K562 (cell line): ENCODE measurements around the gene CHRM4.

Experiments used
- BRD4 ChIP-seq: fragments of 200-600 bp; sonication (generic); IDR thresholded peaks from 2 replicates; pipeline ENCODE4 v1.6.1; 2017; ENCODE audit warnings: inconsistent platforms
- BRF1 ChIP-seq: IDR thresholded peaks from 3 replicates; pipeline ENCODE4 v1.6.1; 2011; ENCODE audit warnings: borderline replicate concordance, mild to moderate bottlenecking; ENCODE audit not compliant: insufficient read length; ENCODE audit errors: extremely low read depth
- DDX20 ChIP-seq: fragments of 450-650 bp; IDR thresholded peaks from 2 replicates; pipeline ENCODE4 v1.6.1; 2016; ENCODE audit warnings: missing genetic modification characterization, low read depth, mild to moderate bottlenecking, missing compliant biosample characterization, moderate library complexity
- KDM2B ChIP-seq: fragments of 250-450 bp; sonication (Bioruptor Pico); IDR thresholded peaks from 2 replicates; pipeline ENCODE4 v1.8.0; 2021; ENCODE audit warnings: mild to moderate bottlenecking, moderate library complexity
- TEAD4 ChIP-seq, 2 experiments: sonication (generic) in 1 of 2; formaldehyde crosslinking in 1 of 2; IDR thresholded peaks; 2 replicates each; pipeline versions ENCODE4 v1.6.1 to v1.8.0; 2012 to 2022; ENCODE audit warnings: borderline replicate concordance in 1 of 2, inconsistent platforms in 1 of 2, low read length in 1 of 2, mild to moderate bottlenecking in 1 of 2, missing genetic modification reagents in 1 of 2
- USF2 ChIP-seq: sonication (generic); formaldehyde crosslinking; IDR thresholded peaks from 2 replicates; pipeline ENCODE4 v1.5.0; 2020; ENCODE audit warnings: missing genetic modification reagents
- ZNF146 ChIP-seq: IDR thresholded peaks from one replicate; pipeline ENCODE4 v1.6.1; 2018; ENCODE audit warnings: missing compliant biosample characterization; ENCODE audit not compliant: unreplicated experiment
- TF ChIP-seq, protein P1 (sequence below), 2 experiments: fragments of 450-650 bp in 1 of 2; sonication (generic) in 1 of 2; formaldehyde crosslinking; conservative IDR thresholded peaks; 2 replicates each; pipeline versions ENCODE4 v1.4.0 to v1.8.1; 2020 to 2022; ENCODE audit warnings: mild to moderate bottlenecking in 1 of 2, missing genetic modification reagents in 1 of 2

GRCh38 chr11:46435679-46436078 lies 44.1 kb upstream of the CHRM4 start:
- TF ChIP-seq BRD4 (no peak), ZNF146 (no peak), DDX20 (tag) (no peak), BRF1 (no peak), TEAD4 (IDR thresholded peaks at IDR 0.05; ENCODE audit: low read length) (no peak), TEAD4 (CRISPR knock-in tag; IDR thresholded peaks at IDR 0.05; ENCODE audit: borderline replicate concordance) (no peak), KDM2B (CRISPR knock-in tag) (no peak), USF2 (CRISPR knock-in tag) (no peak)
- TF ChIP-seq, protein P1, sequence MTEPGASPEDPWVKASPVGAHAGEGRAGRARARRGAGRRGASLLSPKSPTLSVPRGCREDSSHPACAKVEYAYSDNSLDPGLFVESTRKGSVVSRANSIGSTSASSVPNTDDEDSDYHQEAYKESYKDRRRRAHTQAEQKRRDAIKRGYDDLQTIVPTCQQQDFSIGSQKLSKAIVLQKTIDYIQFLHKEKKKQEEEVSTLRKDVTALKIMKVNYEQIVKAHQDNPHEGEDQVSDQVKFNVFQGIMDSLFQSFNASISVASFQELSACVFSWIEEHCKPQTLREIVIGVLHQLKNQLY (CRISPR knock-in tag; conservative IDR thresholded peaks at IDR 0.05) = no peak
